ENCODE data around the gene XBP1.

Gene XBP1

GRCh38 chr22:28791841-28792490, 8.4 kb downstream of the XBP1 start:
- DNase-seq (ENCODE audit: low read depth): no peak
- no peak overlapping the region for H3K4me3 ChIP-seq (replicated peaks; ENCODE audit: low read depth, low read length)

GRCh38 chr22:28791124-28791523, 9.2 kb downstream of the XBP1 start:
- TF ChIP-seq CTCF (IDR thresholded peaks at IDR 0.05; ENCODE audit: low read length, missing control alignments): no peak
- DNase-seq (ENCODE audit: low read depth): no peak
- no peak overlapping the region for H3K4me3 ChIP-seq (replicated peaks; ENCODE audit: low read depth, low read length)

More at GRCh38 chr22:28791841-28792490, 8.4 kb downstream of the XBP1 start:
- no peak for TF ChIP-seq CTCF (IDR thresholded peaks at IDR 0.05; ENCODE audit: low read length, missing control alignments)

- no peak for TF ChIP-seq CTCF (IDR thresholded peaks at IDR 0.05; ENCODE audit: low read length, missing control alignments)
- DNase-seq (ENCODE audit: low read depth): no peak
- H3K4me3 ChIP-seq (replicated peaks; ENCODE audit: low read depth, low read length): no peak overlapping the region
Measured at GRCh38 chr22:28788601-28789000, 11.8 kb downstream of the XBP1 start.

- H3K4me3 ChIP-seq (replicated peaks; ENCODE audit: low read depth, low read length): no peak overlapping the region
- no peak for TF ChIP-seq CTCF (IDR thresholded peaks at IDR 0.05; ENCODE audit: low read length, missing control alignments)
Measured at GRCh38 chr22:28783786-28784671, 16.3 kb downstream of the XBP1 start.

GRCh38 chr22:28780296-28780695, 20.1 kb downstream of the XBP1 start:
- no peak for DNase-seq (ENCODE audit: low read depth)
- no peak for TF ChIP-seq CTCF (IDR thresholded peaks at IDR 0.05; ENCODE audit: low read length, missing control alignments)
- no peak overlapping the region for H3K4me3 ChIP-seq (replicated peaks; ENCODE audit: low read depth, low read length)

More at GRCh38 chr22:28783786-28784671, 16.3 kb downstream of the XBP1 start:
- DNase-seq (ENCODE audit: low read depth): no peak

GRCh38 chr22:28779833-28780232, 20.5 kb downstream of the XBP1 start:
- H3K4me3 ChIP-seq (replicated peaks; ENCODE audit: low read depth, low read length): no peak overlapping the region
- DNase-seq (ENCODE audit: low read depth): no peak
- TF ChIP-seq CTCF (IDR thresholded peaks at IDR 0.05; ENCODE audit: low read length, missing control alignments): no peak

All from fibroblast of pulmonary artery (primary cell).